NT2/D1 (cell line): ENCODE measurements around the gene ULK4.

Experiments used
- SUZ12 ChIP-seq: IDR thresholded peaks from 2 replicates; pipeline ENCODE4 v1.6.1; 2011; ENCODE audit not compliant: insufficient read length, insufficient read depth; ENCODE audit errors: extremely low read depth
- YY1 ChIP-seq: IDR thresholded peaks from 2 replicates; pipeline ENCODE4 v1.6.1; 2011; ENCODE audit not compliant: insufficient read length, insufficient read depth

DNA sequence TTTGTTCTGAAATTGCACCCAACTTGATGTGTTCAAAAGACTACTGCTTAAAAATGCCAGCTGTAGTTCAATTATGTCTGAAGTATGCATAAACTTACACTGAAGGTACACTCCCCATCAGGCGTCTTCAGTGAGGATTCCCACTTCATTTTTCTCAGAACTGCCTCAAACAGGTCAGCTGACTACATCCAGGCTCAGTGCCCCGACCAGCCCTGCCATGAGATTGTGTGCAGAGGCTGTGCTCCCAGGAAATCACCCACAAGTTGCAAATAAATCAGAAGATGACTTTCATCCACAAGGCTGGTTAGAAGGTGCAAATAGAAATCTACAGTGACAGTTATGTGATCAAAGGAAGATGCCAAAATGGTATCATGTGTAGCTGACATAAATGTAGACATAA, 711.1 kb downstream of the ULK4 start:
- TF ChIP-seq YY1 (no peak), SUZ12 (no peak)
